SK-N-DZ (cell line): ENCODE results near the gene ZNF132.
"Not testable (repeated sequence)": the region's sequence is repeated elsewhere in the genome, so short reads cannot be mapped to it uniquely, and the experiment has no call there.

ENCODE experiments used
- DNase-seq: peaks from one replicate; pipeline ENCODE4 v3.0.0-alpha.2; 2015; ENCODE audit warnings: low spot score

ZNF132 gene

GRCh38 chr19:58468216-58468839 lies 28.4 kb upstream of the ZNF132 start:
- DNase-seq = no peak

GRCh38 chr19:58466760-58467589 lies 27.0 kb upstream of the ZNF132 start, which contains the start of gene ZNF324:
TSS of gene ZNF324 (plus strand) at chr19:58467080. CDS start at chr19:58469186, 2,106 bp downstream.
- DNase-seq = peak; percentile 91

- DNase-seq = no peak
Observed at GRCh38 chr19:58466089-58466759, 26.3 kb upstream of the ZNF132 start.

GRCh38 chr19:58460039-58460438 lies 20.1 kb upstream of the ZNF132 start:
- no peak for DNase-seq

GRCh38 chr19:58456111-58456510 lies 16.2 kb upstream of the ZNF132 start:
- DNase-seq = no peak

- no peak for DNase-seq
Observed at GRCh38 chr19:58455306-58455705, 15.4 kb upstream of the ZNF132 start.

- no peak for DNase-seq
Observed at GRCh38 chr19:58453743-58454142, 13.8 kb upstream of the ZNF132 start.

- DNase-seq = peak; percentile 91
Observed at GRCh38 chr19:58451358-58452101, 11.6 kb upstream of the ZNF132 start, which contains the start of gene ZNF324B. TSS of gene ZNF324B (plus strand) at chr19:58451622. CDS start at chr19:58453702, 2,080 bp downstream.

GRCh38 chr19:58450856-58451357 lies 11.0 kb upstream of the ZNF132 start:
- DNase-seq = no peak

GRCh38 chr19:58449980-58450379 lies 10.0 kb upstream of the ZNF132 start:
- not testable (repeated sequence) for DNase-seq

GRCh38 chr19:58448860-58449259 lies 8.9 kb upstream of the ZNF132 start:
- not testable (repeated sequence) for DNase-seq

GRCh38 chr19:58442986-58443385 lies 3.0 kb upstream of the ZNF132 start:
- not testable (repeated sequence) for DNase-seq

GRCh38 chr19:58440556-58440955 lies 603 bp upstream of the ZNF132 start:
- no peak for DNase-seq

- DNase-seq = no peak
Observed at GRCh38 chr19:58434217-58434616, 5.7 kb downstream of the ZNF132 start.

- no peak for DNase-seq
Observed at GRCh38 chr19:58429745-58430144, 10.2 kb downstream of the ZNF132 start.

GRCh38 chr19:58428617-58429016 lies 11.3 kb downstream of the ZNF132 start:
- no peak for DNase-seq

GRCh38 chr19:58417071-58417470 lies 22.9 kb downstream of the ZNF132 start:
- no peak for DNase-seq

- no peak for DNase-seq
Observed at GRCh38 chr19:58416604-58417003, 23.3 kb downstream of the ZNF132 start.

GRCh38 chr19:58409010-58409790 lies 30.8 kb downstream of the ZNF132 start:
- no peak for DNase-seq
